Stimulated activated CD4-positive, alpha-beta T cell treated with anti-CD3 and anti-CD28 coated beads, Interleukin-4, amount 100 ng/mL, for 1 hour (primary cell): ENCODE results near the gene NIFK.
A peak's percentile ranks its signal among the peaks of the same experiment; 100 is the strongest.
"Not testable (repeated sequence)": the region's sequence is repeated elsewhere in the genome, so short reads cannot be mapped to it uniquely, and the experiment has no call there.

ENCODE experiments used
- DNase-seq: peaks from one replicate; pipeline ENCODE4 v3.0.0-alpha.2; 2020

The NIFK gene

DNA sequence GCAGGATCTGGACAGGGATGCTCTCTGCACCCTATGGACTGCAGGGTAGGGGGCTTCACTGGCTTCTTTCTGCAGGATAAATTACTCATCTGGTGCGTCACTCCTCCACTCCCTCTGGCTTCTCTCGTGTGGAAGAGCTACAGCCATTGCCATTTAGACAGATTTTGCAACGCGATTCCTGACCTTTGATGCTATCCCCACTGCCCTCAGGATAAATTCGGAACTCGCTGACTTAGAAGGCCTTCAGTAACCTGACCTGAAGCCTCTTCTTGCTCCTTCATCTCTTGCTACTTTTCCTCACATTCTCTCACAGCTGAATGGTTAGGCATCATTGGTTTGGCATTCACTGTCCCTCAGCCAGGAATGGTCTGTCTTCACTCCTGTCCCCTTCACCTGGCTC, 5.3 kb downstream of the NIFK start:
- DNase-seq: no peak

- DNase-seq: no peak
Observed at GRCh38 chr2:121727950-121728349, 8.7 kb downstream of the NIFK start.

DNA sequence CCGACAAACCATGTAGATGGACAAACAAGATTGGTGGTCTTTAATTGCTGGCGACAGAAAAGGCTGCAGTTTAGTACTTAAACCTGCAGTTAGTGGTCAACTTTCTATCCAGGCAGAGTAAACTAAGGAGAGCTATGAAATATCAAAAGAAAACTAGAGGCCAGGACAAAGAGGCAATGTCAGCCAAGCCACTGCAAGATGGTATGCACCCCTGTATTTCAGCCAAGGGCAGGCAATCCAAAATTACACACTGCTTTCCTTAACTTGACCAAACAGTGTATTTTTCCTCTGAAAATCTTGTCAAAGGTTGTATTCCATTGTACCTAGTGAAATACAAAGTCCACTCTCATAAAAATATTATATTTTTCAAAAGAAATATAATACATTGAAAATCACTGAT, 9.3 kb downstream of the NIFK start:
- DNase-seq: no peak

GRCh38 chr2:121723316-121723715, 13.4 kb downstream of the NIFK start:
- no peak for DNase-seq

GRCh38 chr2:121722479-121722878, 14.2 kb downstream of the NIFK start:
- no peak for DNase-seq

GRCh38 chr2:121721926-121722325, 14.7 kb downstream of the NIFK start:
- no peak for DNase-seq

GRCh38 chr2:121717529-121717928, 19.1 kb downstream of the NIFK start:
- DNase-seq: no peak

DNA sequence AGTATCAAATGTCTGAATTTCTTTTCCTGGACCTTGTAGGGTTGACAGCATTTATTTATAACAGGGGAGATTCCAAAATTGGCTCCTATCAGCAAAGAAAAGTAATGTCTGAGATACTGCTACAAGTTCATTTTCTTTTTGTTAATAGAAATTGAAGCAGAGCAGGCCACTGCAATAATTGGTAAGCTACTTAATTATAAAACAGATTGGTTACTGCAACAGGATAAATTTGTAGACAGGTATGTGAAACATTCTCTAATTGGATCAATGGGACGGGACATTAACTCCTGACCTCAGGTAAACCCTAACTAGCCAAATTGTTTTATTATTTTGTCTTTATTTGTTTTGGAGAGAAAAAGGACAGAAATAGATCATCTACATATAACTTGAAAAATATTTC, 20.5 kb downstream of the NIFK start:
- DNase-seq: no peak

- DNase-seq: not testable (repeated sequence)
Observed at GRCh38 chr2:121711481-121711880, 25.2 kb downstream of the NIFK start.

DNA sequence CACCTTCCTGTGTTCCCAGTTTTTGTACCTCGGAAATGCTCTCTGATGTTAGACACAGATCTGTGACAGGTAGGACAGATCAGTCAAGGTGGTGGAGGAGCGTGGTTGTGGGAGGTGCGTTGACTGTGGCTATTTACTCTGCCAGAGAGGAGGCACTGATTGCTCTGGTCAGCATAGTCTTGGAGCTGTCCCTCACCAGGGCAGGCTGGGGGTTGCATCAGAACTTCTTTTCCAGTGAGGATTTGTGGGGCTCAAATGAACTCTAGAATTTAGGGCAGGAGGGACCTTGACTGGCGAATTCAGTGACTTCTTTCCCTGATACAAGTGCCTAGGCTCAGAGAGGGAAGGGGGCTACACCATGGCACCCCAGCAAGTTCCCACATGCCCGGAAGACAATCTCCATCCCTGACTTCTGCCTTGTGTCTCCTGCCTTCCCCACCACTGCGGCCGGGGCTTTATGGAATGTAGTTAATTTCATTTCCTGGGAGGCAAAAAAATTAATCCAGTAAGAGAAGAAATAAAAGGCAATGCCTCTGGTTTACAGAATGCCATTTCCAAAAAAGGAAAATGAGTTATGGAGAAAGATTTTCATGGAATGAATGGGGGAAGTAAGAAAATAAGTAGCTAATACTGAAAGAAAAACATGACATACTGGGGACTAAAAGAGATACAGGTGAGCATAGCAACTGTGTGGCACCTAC, 26.1 kb downstream of the NIFK start:
- DNase-seq: no peak

DNA sequence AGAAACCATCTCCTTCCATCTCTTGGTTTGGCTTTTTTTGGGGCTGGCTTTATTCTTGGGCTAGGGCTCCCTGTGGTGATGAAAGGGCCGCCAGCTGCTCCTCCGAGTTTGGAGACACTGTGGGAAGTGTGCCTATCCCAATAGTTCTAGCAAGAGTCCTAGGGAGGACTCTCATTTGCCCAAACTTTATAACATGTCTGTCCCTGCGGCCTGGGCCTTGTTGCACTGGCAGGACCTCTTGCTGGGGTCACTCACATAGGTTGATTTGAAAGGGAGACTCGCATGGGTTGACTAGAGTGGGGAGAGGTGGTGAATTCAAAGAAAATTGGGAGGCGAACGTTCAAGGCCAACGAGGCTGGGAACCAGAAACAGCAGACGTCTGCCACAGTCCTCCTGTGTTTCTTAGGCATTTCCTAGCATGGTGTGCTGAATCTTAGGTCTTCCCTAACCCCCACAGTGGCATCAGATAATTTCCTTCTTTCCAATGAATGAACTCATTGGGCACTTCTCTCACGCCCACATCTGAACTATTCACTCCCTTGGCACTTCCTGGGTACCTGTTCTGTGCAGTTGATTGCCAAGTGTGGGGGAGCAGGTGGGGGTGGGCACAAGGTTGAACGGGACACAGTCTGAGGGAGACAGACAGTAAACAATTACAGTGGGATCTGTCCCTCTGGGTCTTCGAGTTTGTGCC, 26.8 kb downstream of the NIFK start:
- no peak for DNase-seq

- DNase-seq: no peak
Observed at GRCh38 chr2:121707920-121708361, 28.7 kb downstream of the NIFK start.

GRCh38 chr2:121707344-121707919, 29.2 kb downstream of the NIFK start:
- DNase-seq: no peak

DNA sequence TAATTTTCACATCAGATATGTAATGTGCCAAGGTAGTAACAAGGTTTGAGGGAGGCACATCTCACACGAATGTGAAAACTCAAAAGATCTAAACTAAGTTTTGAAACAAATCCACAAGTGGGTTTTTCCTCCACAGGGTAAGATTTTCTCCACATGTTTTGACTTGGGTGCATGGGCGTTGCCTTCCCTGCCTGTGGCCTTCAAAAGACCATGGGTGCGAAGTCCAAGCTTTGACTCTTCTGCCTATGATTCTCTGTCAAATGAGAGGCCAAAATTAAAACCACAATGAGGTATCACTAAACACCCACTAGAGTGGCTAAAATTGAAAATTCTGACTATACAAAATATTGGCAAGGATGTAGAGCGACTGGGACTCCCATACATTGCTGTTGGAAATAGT, 30.7 kb downstream of the NIFK start:
- DNase-seq: no peak

DNA sequence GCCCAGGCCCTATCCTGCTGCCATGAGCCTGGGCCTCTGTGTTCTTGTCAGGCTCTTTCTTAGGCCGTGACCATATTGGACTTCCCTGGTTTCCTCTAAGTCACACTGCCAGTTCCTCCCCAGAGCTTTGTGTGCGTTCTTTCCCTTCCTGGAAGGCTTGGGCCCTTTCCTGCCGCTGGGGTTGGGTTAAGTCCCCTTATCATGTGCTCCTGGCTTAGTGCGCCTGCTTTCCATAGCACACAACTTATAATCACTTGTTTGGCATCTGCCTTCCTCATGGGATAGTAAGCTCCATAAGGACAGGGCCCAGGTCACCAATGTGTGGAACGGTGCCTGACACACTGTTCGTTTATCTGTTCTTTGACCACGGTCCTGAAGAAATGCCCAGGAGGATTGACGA, 31.3 kb downstream of the NIFK start:
- DNase-seq: no peak

- not testable (repeated sequence) for DNase-seq
Observed at GRCh38 chr2:121701761-121702160, 34.9 kb downstream of the NIFK start.

DNA sequence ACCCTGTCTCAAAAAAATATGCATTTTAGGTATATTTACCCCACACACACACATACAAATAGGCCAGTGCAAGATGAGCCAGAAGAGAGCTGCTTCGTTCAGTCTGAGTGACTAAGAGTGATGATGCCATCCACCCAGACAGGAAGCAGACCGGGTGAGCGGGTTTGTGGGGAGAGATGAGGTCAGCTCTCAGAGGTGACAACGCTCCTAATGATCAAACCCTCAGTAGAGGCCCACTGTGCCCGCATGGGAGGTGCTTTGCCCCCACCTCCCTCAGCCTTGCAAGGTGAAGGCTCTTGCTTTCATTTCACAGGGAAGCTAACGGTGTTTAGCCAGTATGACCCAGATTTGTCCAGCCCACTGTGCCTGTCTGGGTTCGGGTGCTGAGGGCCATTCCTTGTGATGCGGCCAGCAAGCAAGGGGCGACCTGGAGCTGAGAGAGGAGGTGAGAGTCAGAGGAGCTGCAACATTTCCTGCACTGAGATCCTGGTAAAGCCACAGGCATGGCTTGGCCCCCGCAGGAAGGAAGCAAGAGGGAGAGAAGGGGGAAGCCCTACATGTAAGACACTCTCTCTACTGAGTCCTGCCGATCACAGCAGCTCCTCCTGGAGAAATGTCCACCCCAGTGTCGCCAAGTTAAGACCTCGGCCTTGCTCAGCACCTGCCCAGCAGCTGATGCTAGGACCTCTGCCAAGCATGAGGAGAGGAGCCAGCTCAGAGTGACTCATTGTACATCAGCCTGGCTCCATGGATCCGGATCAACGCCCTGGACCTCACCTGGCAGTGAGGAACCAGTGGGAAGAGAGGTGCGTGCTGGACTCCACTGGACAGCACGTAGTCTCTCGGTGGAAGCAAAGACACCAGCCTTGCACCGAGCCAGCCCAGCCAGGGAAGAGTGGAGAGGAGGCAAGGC, 37.0 kb downstream of the NIFK start:
- DNase-seq: peak; percentile 73

DNA sequence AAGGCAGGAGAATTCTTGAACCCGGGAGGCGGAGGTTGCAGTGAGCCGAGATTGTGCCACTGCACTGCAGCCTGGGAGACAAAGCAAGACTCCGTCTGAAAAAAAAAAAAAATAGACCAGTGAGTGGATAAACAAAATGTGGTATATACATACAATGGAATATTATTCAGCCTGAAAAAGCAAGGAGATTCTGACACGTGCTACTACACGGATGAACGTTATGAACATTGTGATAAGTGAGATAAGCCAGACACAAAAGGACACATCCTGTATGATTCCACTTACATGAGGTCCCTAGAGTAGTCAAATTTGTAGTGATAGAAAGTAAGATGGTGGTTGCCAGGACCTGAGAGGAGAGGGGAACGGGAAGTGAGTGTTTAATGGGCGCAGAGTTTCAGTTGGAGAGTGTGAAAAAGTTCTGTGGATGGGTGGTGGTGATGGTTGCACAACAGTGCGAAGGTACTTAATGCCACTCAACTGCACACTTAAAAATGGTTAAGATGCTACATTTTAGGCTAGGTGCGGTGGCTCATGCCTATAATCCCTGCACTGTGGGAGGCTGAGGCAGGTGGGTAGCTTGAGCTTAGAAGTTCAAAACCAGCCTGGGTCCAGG, 38.3 kb downstream of the NIFK start:
- no peak for DNase-seq

- DNase-seq: no peak
Observed at GRCh38 chr2:121697108-121697631, 39.5 kb downstream of the NIFK start.

GRCh38 chr2:121696410-121696930, 40.2 kb downstream of the NIFK start:
- no peak for DNase-seq

GRCh38 chr2:121695171-121695451, 41.6 kb downstream of the NIFK start:
- no peak for DNase-seq

DNA sequence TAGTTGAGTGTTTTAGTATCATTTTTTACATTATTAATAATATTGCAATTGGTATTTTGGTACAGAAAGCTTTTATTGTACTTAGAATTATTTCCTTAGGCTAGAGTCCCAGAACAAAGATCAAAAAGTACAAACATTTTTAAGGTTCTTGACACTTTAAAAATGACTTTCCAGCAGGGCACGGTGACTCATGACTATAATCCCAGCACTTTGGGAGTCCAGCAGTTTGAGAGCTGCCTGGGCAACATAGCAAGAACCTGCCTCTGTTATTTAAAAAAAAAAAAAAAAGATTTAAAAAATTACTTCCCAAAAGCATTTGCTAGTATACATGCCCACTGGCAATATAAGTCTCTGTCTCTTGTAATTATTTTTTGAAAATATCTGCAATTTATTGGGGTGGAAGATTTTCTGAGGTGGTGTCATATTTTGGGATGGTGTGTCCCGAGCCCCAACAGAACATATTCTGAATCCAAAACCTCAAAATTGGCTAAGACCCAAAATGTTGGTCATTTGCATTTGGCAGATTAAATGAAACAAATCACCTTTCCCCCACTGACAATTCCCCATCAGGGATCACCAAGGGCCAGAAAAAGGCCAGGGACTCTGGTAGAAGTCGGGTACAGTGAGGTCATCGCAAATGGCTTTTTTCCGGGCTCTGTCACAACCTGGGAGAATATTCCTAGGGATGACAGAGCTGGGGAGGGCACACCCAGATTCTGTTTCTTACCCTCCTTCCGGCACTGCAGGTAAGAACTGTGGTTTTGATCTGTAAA, 42.1 kb downstream of the NIFK start:
- no peak for DNase-seq
